ENCODE results near the gene PIGV. TPM values are rescaled to one million over a fixed set of nuclear protein-coding genes. Genes with fewer than 3 reads are reported as not detected.

The PIGV gene
- total and polyA plus RNA-seq, 2 experiments from 2014 or later: 12.4 to 13.7 TPM

- TF ChIP-seq, protein P1, sequence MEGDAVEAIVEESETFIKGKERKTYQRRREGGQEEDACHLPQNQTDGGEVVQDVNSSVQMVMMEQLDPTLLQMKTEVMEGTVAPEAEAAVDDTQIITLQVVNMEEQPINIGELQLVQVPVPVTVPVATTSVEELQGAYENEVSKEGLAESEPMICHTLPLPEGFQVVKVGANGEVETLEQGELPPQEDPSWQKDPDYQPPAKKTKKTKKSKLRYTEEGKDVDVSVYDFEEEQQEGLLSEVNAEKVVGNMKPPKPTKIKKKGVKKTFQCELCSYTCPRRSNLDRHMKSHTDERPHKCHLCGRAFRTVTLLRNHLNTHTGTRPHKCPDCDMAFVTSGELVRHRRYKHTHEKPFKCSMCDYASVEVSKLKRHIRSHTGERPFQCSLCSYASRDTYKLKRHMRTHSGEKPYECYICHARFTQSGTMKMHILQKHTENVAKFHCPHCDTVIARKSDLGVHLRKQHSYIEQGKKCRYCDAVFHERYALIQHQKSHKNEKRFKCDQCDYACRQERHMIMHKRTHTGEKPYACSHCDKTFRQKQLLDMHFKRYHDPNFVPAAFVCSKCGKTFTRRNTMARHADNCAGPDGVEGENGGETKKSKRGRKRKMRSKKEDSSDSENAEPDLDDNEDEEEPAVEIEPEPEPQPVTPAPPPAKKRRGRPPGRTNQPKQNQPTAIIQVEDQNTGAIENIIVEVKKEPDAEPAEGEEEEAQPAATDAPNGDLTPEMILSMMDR (IDR thresholded peaks at IDR 0.05; ENCODE audit: low read depth, low read length): no peak
- no peaks in the 10 kb centered on the region for H3K27me3 ChIP-seq
- no peaks in the 10 kb centered on the region for H3K9me3 ChIP-seq (ENCODE audit: low read depth)
- no peak overlapping the region for H3K4me3 ChIP-seq
- peak; percentile 41 to 91 for DNase-seq (ENCODE audit: low read depth in 1 of 2, low spot score in 1 of 2)
- H3K27ac ChIP-seq: peak overlapping the region; percentile 65
- H3K4me1 ChIP-seq (ENCODE audit: low read depth): peaks cover 7% of the 10 kb centered on the region
- peaks cover 30% of the 10 kb centered on the region for H3K36me3 ChIP-seq
Observed at GRCh38 chr1:26744075-26744959, 43.4 kb upstream of the PIGV start.

DNA sequence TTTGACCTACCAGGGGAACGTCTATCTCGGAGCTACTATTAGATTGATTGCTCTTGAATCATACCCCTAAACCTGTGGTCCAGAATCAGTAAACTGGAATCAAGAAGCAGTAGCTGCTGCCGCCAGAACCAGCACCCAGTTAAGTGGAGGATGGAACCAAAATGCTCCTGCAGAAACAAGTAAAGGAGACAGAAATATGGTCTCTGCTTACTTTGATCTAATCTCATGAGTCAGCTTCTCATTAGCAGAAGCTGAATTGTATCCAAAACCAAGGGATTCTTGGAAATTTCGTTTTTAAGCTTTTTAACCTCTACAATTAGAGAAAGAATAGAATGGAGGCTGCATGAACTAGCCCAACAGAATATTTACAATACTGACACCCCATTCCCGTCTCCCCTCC is 42.6 kb upstream of the PIGV start:
- Histone ChIP-seq H3K4me3 (no peak overlapping the region), H3K27ac (peak overlapping the region; percentile 65), H3K27me3 (no peaks in the 10 kb centered on the region), H3K4me1 (ENCODE audit: low read depth) (peaks cover 7% of the 10 kb centered on the region), H3K36me3 (peaks cover 29% of the 10 kb centered on the region), H3K9me3 (ENCODE audit: low read depth) (no peaks in the 10 kb centered on the region)
- TF ChIP-seq, protein P1 (IDR thresholded peaks at IDR 0.05; ENCODE audit: low read depth, low read length): no peak
- DNase-seq (ENCODE audit: low read depth in 1 of 2, low spot score in 1 of 2): peak in 1 of 2 donors; percentile 31

GRCh38 chr1:26747048-26747447 is 40.7 kb upstream of the PIGV start:
- no peak for DNase-seq (ENCODE audit: low read depth in 1 of 2, low spot score in 1 of 2)
- Histone ChIP-seq H3K4me1 (ENCODE audit: low read depth) (peaks cover 7% of the 10 kb centered on the region), H3K4me3 (no peak overlapping the region), H3K27ac (no peak overlapping the region), H3K27me3 (no peaks in the 10 kb centered on the region), H3K9me3 (ENCODE audit: low read depth) (no peaks in the 10 kb centered on the region), H3K36me3 (peaks cover 24% of the 10 kb centered on the region)
- TF ChIP-seq, protein P1 (IDR thresholded peaks at IDR 0.05; ENCODE audit: low read depth, low read length): no peak

- Histone ChIP-seq H3K27me3 (no peaks in the 10 kb centered on the region), H3K4me1 (ENCODE audit: low read depth) (peaks cover 7% of the 10 kb centered on the region), H3K36me3 (peaks cover 16% of the 10 kb centered on the region), H3K9me3 (ENCODE audit: low read depth) (no peaks in the 10 kb centered on the region), H3K4me3 (no peak overlapping the region), H3K27ac (peak overlapping the region; percentile 57)
- TF ChIP-seq, protein P1 (IDR thresholded peaks at IDR 0.05; ENCODE audit: low read depth, low read length): no peak
- DNase-seq (ENCODE audit: low read depth in 1 of 2, low spot score in 1 of 2): no peak
Observed at GRCh38 chr1:26748351-26748750, 39.4 kb upstream of the PIGV start.

DNA sequence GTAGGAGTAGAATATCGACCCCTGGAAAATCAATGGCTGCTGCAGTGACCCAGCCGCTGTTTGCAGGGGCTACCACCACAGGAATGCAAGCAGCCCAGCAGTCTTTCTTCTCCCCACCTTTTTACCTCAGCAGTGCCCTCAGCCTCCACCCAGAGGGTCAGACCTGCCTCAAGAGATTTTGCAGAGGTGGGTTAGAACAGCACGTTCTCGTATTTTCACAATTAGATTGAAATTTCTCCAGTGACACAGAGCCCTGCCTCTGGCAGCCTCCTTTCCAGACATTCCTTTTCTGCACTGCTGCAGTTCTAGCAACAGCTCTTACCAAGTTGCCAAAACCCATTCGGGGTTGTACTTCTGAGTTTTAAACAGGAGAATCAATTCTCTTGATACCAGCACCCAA is 38.3 kb upstream of the PIGV start:
- no peak for DNase-seq (ENCODE audit: low read depth in 1 of 2, low spot score in 1 of 2)
- Histone ChIP-seq H3K27me3 (no peaks in the 10 kb centered on the region), H3K36me3 (peaks cover 16% of the 10 kb centered on the region), H3K4me3 (no peak overlapping the region), H3K9me3 (ENCODE audit: low read depth) (no peaks in the 10 kb centered on the region), H3K4me1 (ENCODE audit: low read depth) (peaks cover under 1% of the 10 kb centered on the region), H3K27ac (peak overlapping the region; percentile 45)
- TF ChIP-seq, protein P1 (IDR thresholded peaks at IDR 0.05; ENCODE audit: low read depth, low read length): no peak

Data from cardiac muscle cell (in vitro differentiated cells and primary cell).